Panc1 (cell line): ENCODE measurements around the gene VASN.

ENCODE experiments used
- CTCF ChIP-seq: fragments of 450-650 bp; IDR thresholded peaks from 2 replicates; pipeline ENCODE4 v1.5.1; 2017; ENCODE audit warnings: mild to moderate bottlenecking
- POLR2AphosphoS5 ChIP-seq: IDR thresholded peaks from 2 replicates; pipeline ENCODE4 v1.6.1; 2012; ENCODE audit warnings: mild to moderate bottlenecking, low read depth, low read length, moderate library complexity
- REST ChIP-seq, 2 experiments: IDR thresholded peaks; 2 replicates each; pipeline ENCODE4 v1.6.1; 2011 to 2012; ENCODE audit warnings: low read depth in 2 of 2, control low read depth in 1 of 2, low read length in 1 of 2, mild to moderate bottlenecking in 1 of 2, moderate library complexity in 1 of 2; ENCODE audit not compliant: insufficient read depth in 1 of 2
- SIN3A ChIP-seq: IDR thresholded peaks from 2 replicates; pipeline ENCODE4 v1.6.1; 2012; ENCODE audit warnings: low read depth, mild to moderate bottlenecking, low read length, moderate library complexity, borderline replicate concordance; ENCODE audit not compliant: insufficient read depth
- TCF7L2 ChIP-seq: IDR thresholded peaks from 2 replicates; pipeline ENCODE4 v1.6.1; 2011; ENCODE audit warnings: mild to moderate bottlenecking, low read depth, low read length, inconsistent platforms

DNA sequence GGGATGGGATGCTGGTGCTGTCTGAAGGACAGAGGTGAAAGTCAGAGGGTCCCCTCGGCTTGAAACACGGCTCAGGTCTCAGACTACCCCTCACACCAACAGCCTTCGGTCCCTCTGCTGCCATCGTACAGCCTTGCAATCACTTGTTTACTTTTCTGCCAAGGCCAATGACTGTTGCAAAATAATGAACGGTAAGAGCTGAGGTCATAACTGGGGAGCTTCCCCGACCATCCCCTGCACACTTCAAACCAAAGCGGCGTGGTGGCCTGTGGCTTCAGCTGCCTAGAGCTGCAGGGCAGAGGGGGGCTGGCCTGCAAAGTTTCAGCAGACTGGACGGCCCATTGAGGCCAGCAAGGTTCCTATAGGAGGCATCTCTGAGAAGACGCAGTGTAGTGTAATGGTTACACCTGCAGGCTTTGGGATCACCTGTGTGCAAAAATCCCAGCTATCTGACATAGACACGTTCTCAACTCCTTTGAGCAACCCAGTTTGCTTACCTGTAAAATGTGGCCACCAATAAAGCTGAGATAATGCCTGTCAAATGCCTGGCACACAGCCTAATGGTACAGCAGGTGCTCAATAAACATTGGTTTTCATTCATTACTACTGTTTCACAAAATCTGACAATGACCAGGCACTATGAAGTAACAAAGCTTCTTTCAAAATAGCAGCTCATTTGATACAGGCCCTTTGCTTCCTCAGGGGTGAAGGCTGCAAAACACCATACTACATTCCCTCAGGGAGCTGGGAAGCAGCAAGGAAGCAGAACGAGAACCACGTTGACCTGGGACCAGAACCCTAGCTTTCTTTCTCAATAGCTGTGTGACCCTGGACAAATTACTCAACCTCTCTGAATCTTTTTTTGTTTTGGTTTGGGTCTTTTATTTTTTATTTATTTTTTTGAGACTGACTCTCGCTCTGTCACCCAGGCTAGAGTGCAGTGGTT is 25.5 kb upstream of the VASN start:
- no peak for TF ChIP-seq POLR2AphosphoS5
- no peak for TF ChIP-seq CTCF
- no peak for TF ChIP-seq SIN3A
- 0 out of 2 replicates have a peak, but pooled peaks have one; percentile 18 for TF ChIP-seq TCF7L2
- TF ChIP-seq REST (IDR thresholded peaks at IDR 0.05; ENCODE audit: insufficient read depth in 1 of 2, low read depth in 2 of 2, low read length in 1 of 2), result no peak
